CD4-positive, CD25-positive, alpha-beta regulatory T cell (primary cell): Measurements from ENCODE around the gene MMP28. TPM values are rescaled to one million over a fixed set of nuclear protein-coding genes. Genes with fewer than 3 reads are reported as not detected.
A peak's percentile ranks its signal among the peaks of the same experiment; 100 is the strongest.

ENCODE experiments used
- ATAC-seq, 2 donors: fragments of 150-1000 bp; cut with Tn5 transposase; one replicate each; pipeline ENCODE4 v1.10.0; 2021; ENCODE audit warnings: low read depth in 2 of 2, moderate number of reproducible peaks in 2 of 2, moderate library complexity in 1 of 2
- DNase-seq, 3 donors: peaks; one replicate each; pipeline versions ENCODE4 v3.0.0 to v3.0.0-alpha.2; 2012 to 2022; ENCODE audit warnings: mixed read lengths in 1 of 3
- H3K27ac ChIP-seq: one replicate; pipeline ENCODE4 v1.7.0; 2013; ENCODE audit warnings: mild to moderate bottlenecking, low read length; ENCODE audit not compliant: insufficient read depth, poor library complexity, severe bottlenecking
- H3K27me3 ChIP-seq: one replicate; pipeline ENCODE4 v1.7.0; 2013; ENCODE audit warnings: low read length; ENCODE audit not compliant: control insufficient read depth, insufficient read depth
- H3K36me3 ChIP-seq: one replicate; pipeline ENCODE4 v1.7.0; 2013; ENCODE audit warnings: mild to moderate bottlenecking, low read length, moderate library complexity; ENCODE audit not compliant: control insufficient read depth, insufficient read depth
- H3K4me1 ChIP-seq: 2 replicates; pipeline ENCODE4 v1.7.0; 2013; ENCODE audit warnings: mild to moderate bottlenecking, low read length; ENCODE audit not compliant: insufficient read depth, control insufficient read depth, poor library complexity, severe bottlenecking
- H3K4me3 ChIP-seq: one replicate; pipeline ENCODE4 v1.7.0; 2013; ENCODE audit warnings: low read depth, mild to moderate bottlenecking, low read length, moderate library complexity
- H3K9me3 ChIP-seq, 2 experiments: 1 replicate in 1 of 2; 2 replicates in 1 of 2; pipeline ENCODE4 v1.7.0; 2013; ENCODE audit warnings: low read length in 2 of 2, mild to moderate bottlenecking in 1 of 2, moderate library complexity in 1 of 2; ENCODE audit not compliant: control insufficient read depth in 2 of 2
- H3K27ac Mint-ChIP-seq, 3 donors: one replicate each; pipeline ENCODE4 v1.8.0; 2020 to 2022; ENCODE audit warnings: mild to moderate bottlenecking in 3 of 3, mixed read lengths in 3 of 3, moderate library complexity in 2 of 3
- H3K27me3 Mint-ChIP-seq: one replicate; pipeline ENCODE4 v1.8.0; 2022; ENCODE audit warnings: mild to moderate bottlenecking, mixed read lengths
- H3K36me3 Mint-ChIP-seq: one replicate; pipeline ENCODE4 v1.8.0; 2020; ENCODE audit warnings: mixed read lengths
- H3K4me1 Mint-ChIP-seq, 4 donors: one replicate each; pipeline ENCODE4 v1.8.0; 2020 to 2022; ENCODE audit warnings: mixed read lengths in 4 of 4, mild to moderate bottlenecking in 1 of 4
- H3K4me3 Mint-ChIP-seq, 4 donors: one replicate each; pipeline ENCODE4 v1.8.0; 2020 to 2022; ENCODE audit warnings: mild to moderate bottlenecking in 4 of 4, mixed read lengths in 4 of 4, moderate library complexity in 3 of 4
- H3K9me3 Mint-ChIP-seq, 7 donors: one replicate each; pipeline ENCODE4 v1.8.0; 2020 to 2022; ENCODE audit warnings: mixed read lengths in 7 of 7, mild to moderate bottlenecking in 3 of 7, moderate library complexity in 2 of 7
- polyA plus RNA-seq, 4 donors: library from polyadenylated mRNA; unstranded; fragments of 300-500 nt; fragmentation: Illumina TruSeq; gene quantifications; one replicate each; pipeline ENCODE4 v1.2.3, GENCODE V29; 2021
- total RNA-seq: library from RNA; stranded (reverse); gene quantifications from one replicate; pipeline ENCODE4 v1.2.3, GENCODE V29; 2022

Gene MMP28
- total and polyA plus RNA-seq, 5 donors from 2014 or later, result 0.80 to 4.3 (median 2.7) TPM; not detected in 2

GRCh38 chr17:35797918-35798317 is 2.5 kb upstream of the MMP28 start:
- no peaks in the 10 kb centered on the region for H3K9me3 ChIP-seq
- no peak overlapping the region for H3K27ac Mint-ChIP-seq
- no peaks in the 10 kb centered on the region for H3K36me3 ChIP-seq
- H3K4me1 Mint-ChIP-seq, result peaks cover 0 to 30% (median 2%) of the 10 kb centered on the region in 4 donors
- no peaks in the 10 kb centered on the region for H3K36me3 Mint-ChIP-seq
- no peak overlapping the region for H3K27ac ChIP-seq
- peak overlapping the region in 1 of 4 donors; percentile 38 for H3K4me3 Mint-ChIP-seq
- H3K4me1 ChIP-seq, result peaks cover 13% of the 10 kb centered on the region
- ATAC-seq (no peak), DNase-seq (no peak)
- no peak overlapping the region for H3K4me3 ChIP-seq
- H3K27me3 ChIP-seq, result peaks cover 29% of the 10 kb centered on the region
- peaks cover 57% of the 10 kb centered on the region for H3K27me3 Mint-ChIP-seq
- H3K9me3 Mint-ChIP-seq, result peaks cover 0 to 1% (median 0%) of the 10 kb centered on the region in 7 donors

DNA sequence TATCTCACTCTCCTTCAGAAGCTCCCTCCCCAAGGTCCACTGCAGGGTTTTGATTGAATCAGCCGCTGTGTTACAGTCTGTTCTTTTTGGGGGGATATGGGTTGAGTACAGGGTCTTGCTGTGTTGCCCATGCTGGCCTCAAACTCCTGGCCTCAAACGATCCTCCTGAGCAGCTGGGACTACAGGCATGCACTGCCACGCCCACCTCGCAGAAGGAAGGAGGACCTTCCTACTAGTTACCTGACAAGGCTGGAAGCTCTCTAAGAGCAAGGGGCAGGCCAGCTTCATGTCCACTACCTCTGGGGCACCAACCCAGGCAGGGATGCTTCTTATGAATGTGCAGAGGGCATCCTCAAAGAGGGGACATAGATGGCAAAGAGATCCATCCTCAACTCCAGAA is 1.9 kb upstream of the MMP28 start:
- H3K9me3 ChIP-seq, result no peaks in the 10 kb centered on the region
- H3K27me3 Mint-ChIP-seq, result peaks cover 63% of the 10 kb centered on the region
- peaks cover 0 to 30% (median 2%) of the 10 kb centered on the region in 4 donors for H3K4me1 Mint-ChIP-seq
- peaks cover 13% of the 10 kb centered on the region for H3K4me1 ChIP-seq
- H3K36me3 Mint-ChIP-seq, result no peaks in the 10 kb centered on the region
- peak overlapping the region in 2 of 4 donors; percentile 15 to 48 for H3K4me3 Mint-ChIP-seq
- DNase-seq (no peak), ATAC-seq (no peak)
- H3K9me3 Mint-ChIP-seq, result peaks cover 0 to 1% (median 0%) of the 10 kb centered on the region in 7 donors
- H3K36me3 ChIP-seq, result no peaks in the 10 kb centered on the region
- H3K27ac ChIP-seq, result no peak overlapping the region
- H3K27me3 ChIP-seq, result peaks cover 33% of the 10 kb centered on the region
- peak overlapping the region in 1 of 3 donors; percentile 38 for H3K27ac Mint-ChIP-seq
- no peak overlapping the region for H3K4me3 ChIP-seq

GRCh38 chr17:35796942-35797341 is 1.5 kb upstream of the MMP28 start:
- Histone ChIP-seq H3K27me3 (peaks cover 33% of the 10 kb centered on the region), H3K4me3 (no peak overlapping the region), H3K36me3 (no peaks in the 10 kb centered on the region), H3K27ac (no peak overlapping the region), H3K4me1 (peaks cover 13% of the 10 kb centered on the region), H3K9me3 (no peaks in the 10 kb centered on the region)
- ATAC-seq (no peak), DNase-seq (no peak)
- peak overlapping the region in 1 of 4 donors; percentile 48 for H3K4me3 Mint-ChIP-seq
- H3K9me3 Mint-ChIP-seq, result peaks cover 0 to 5% (median 0%) of the 10 kb centered on the region in 7 donors
- H3K36me3 Mint-ChIP-seq, result no peaks in the 10 kb centered on the region
- peaks cover 67% of the 10 kb centered on the region for H3K27me3 Mint-ChIP-seq
- H3K27ac Mint-ChIP-seq, result no peak overlapping the region
- H3K4me1 Mint-ChIP-seq, result peaks cover 0 to 29% (median 2%) of the 10 kb centered on the region in 4 donors

DNA sequence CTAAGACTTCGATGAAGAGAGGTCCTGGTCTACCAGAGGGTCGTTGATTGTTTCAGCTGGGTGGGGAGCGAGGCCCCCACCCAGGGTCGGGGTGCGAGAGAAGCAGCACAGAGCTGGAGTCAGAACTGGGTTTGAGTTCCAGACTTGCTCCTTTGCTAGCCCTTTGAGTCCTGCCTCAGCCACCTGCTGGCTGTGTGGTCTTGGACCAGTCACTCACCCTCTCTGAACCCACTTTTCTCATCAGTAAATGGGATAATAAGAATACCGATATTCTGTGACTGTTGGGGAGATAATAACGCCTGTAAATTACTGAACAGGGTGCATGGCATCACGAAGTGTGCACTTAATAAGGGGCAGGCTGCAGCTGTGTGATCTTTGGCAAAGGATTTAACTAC is 427 bp upstream of the MMP28 start:
- H3K27ac Mint-ChIP-seq, result peak overlapping the region in 1 of 3 donors; percentile 40
- Histone ChIP-seq H3K9me3 (no peaks in the 10 kb centered on the region), H3K27me3 (peaks cover 33% of the 10 kb centered on the region), H3K4me3 (peak overlapping the region; percentile 37), H3K4me1 (peaks cover 13% of the 10 kb centered on the region), H3K27ac (no peak overlapping the region), H3K36me3 (no peaks in the 10 kb centered on the region)
- peaks cover 75% of the 10 kb centered on the region for H3K27me3 Mint-ChIP-seq
- H3K9me3 Mint-ChIP-seq, result peaks cover 0 to 5% (median 0%) of the 10 kb centered on the region in 7 donors
- no peak for ATAC-seq
- peaks cover 0 to 19% (median 2%) of the 10 kb centered on the region in 4 donors for H3K4me1 Mint-ChIP-seq
- peak overlapping the region; percentile 48 to 80 (median 70) for H3K4me3 Mint-ChIP-seq
- no peak for DNase-seq
- H3K36me3 Mint-ChIP-seq, result no peaks in the 10 kb centered on the region

DNA sequence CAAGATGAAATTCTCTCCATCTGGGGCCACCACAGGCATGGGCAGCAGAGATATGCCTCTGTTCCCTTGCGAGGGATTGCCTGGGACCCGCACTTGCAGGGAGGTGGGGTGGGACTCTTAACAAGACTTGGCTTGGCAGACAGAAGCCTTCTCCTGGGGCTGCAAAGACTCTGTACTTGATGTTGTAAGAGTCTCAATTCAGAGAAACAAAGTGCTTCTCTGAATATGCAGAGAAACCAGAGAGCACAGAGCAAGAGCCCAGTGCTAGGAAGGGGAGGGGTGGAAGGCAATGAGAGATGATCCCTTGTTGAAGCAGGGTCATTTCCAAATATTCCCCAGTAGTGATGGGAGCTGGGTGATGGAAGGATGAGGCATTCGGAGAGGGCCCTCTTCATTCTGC is 2.2 kb downstream of the MMP28 start:
- H3K27ac Mint-ChIP-seq, result no peak overlapping the region
- Histone ChIP-seq H3K27me3 (peaks cover 31% of the 10 kb centered on the region), H3K4me3 (no peak overlapping the region), H3K36me3 (no peaks in the 10 kb centered on the region), H3K9me3 (no peaks in the 10 kb centered on the region), H3K4me1 (peaks cover 13% of the 10 kb centered on the region), H3K27ac (no peak overlapping the region)
- no peaks in the 10 kb centered on the region for H3K36me3 Mint-ChIP-seq
- H3K9me3 Mint-ChIP-seq, result peaks cover 0 to 3% (median 0%) of the 10 kb centered on the region in 7 donors
- peaks cover 0 to 28% (median 3%) of the 10 kb centered on the region in 4 donors for H3K4me1 Mint-ChIP-seq
- DNase-seq (no peak), ATAC-seq (no peak)
- peak overlapping the region in 3 of 4 donors; percentile 3 to 83 (median 43) for H3K4me3 Mint-ChIP-seq
- peaks cover 83% of the 10 kb centered on the region for H3K27me3 Mint-ChIP-seq

DNA sequence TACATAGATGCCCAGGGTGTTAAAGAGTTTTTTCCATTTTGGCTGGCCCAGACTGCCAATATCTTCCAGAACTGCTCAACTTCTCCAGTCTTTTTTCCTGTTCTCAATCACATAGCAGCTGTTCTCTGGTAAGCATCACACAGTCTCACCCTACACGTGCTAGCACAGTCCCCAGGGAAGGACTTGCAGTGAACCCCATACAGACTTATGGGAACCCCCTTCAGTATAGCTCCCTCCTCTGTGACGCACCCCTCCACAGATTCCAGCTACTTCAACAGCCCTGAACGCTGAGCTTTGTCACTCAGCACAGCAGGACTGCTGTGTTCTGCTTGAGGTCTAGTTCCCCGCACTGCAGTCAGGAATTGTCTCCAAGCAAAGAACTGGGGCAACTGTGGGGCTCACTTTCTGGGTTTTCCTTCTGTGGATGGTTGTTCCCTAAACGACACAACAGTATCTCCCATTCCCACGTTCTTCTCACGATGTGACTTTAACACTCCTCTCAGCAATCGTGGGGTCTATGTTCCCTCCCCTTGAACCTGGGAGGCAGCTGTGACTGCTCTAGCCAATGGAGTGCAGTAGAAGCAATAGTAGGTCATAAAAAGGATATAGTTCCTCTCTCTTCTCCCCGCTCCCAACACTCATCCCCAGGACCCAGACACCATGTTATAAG is 3.6 kb downstream of the MMP28 start:
- no peak overlapping the region for H3K27ac ChIP-seq
- H3K4me1 ChIP-seq, result peaks cover 13% of the 10 kb centered on the region
- Mint-ChIP-seq H3K36me3 (no peaks in the 10 kb centered on the region), H3K27ac (no peak overlapping the region), H3K9me3 (peaks cover 0 to 3% (median 0%) of the 10 kb centered on the region in 7 donors), H3K27me3 (peaks cover 82% of the 10 kb centered on the region), H3K4me1 (peaks cover 0 to 28% (median 3%) of the 10 kb centered on the region in 4 donors), H3K4me3 (no peak overlapping the region)
- ATAC-seq, result no peak
- no peaks in the 10 kb centered on the region for H3K36me3 ChIP-seq
- H3K4me3 ChIP-seq, result no peak overlapping the region
- no peaks in the 10 kb centered on the region for H3K9me3 ChIP-seq
- H3K27me3 ChIP-seq, result peaks cover 25% of the 10 kb centered on the region
- no peak for DNase-seq

- Mint-ChIP-seq H3K9me3 (peaks cover 0 to 3% (median 0%) of the 10 kb centered on the region in 7 donors), H3K4me3 (no peak overlapping the region), H3K36me3 (no peaks in the 10 kb centered on the region), H3K27ac (no peak overlapping the region), H3K27me3 (peaks cover 74% of the 10 kb centered on the region), H3K4me1 (peaks cover 0 to 22% (median 2%) of the 10 kb centered on the region in 4 donors)
- DNase-seq (no peak), ATAC-seq (no peak)
- no peak overlapping the region for H3K4me3 ChIP-seq
- H3K36me3 ChIP-seq, result no peaks in the 10 kb centered on the region
- no peaks in the 10 kb centered on the region for H3K9me3 ChIP-seq
- peaks cover 11% of the 10 kb centered on the region for H3K4me1 ChIP-seq
- H3K27me3 ChIP-seq, result peaks cover 17% of the 10 kb centered on the region
- no peak overlapping the region for H3K27ac ChIP-seq
These were observed 4.6 kb downstream of the MMP28 start for GRCh38 chr17:35790841-35791240.
